HL-60 (cell line): Measurements from ENCODE around the gene SRSF8.
"Not testable (repeated sequence)": the region's sequence is repeated elsewhere in the genome, so short reads cannot be mapped to it uniquely, and the experiment has no call there.

ENCODE experiments used
- DNase-seq, 2 experiments: peaks; one replicate each; pipeline ENCODE4 v3.0.0-alpha.2; 2010 to 2020; ENCODE audit warnings: low read depth in 1 of 2, low spot score in 1 of 2
- H3K27ac ChIP-seq: fragments of 250-450 bp; sonication (Bioruptor Pico); replicated peaks from 2 replicates; pipeline ENCODE4 v1.5.1; 2020; ENCODE audit warnings: mild to moderate bottlenecking, moderate library complexity
- H3K27me3 ChIP-seq: fragments of 250-450 bp; sonication (Bioruptor Pico); 2 replicates; pipeline ENCODE4 v1.5.1; 2021; ENCODE audit warnings: mild to moderate bottlenecking, moderate library complexity; ENCODE audit not compliant: insufficient read depth, poor library complexity, severe bottlenecking
- H3K4me3 ChIP-seq: replicated peaks from 2 replicates; pipeline ENCODE4 v1.5.1; 2011; ENCODE audit warnings: mild to moderate bottlenecking, control low read depth, low read length; ENCODE audit not compliant: insufficient read depth
- GABPA ChIP-seq: IDR thresholded peaks from 2 replicates; pipeline ENCODE4 v1.6.1; 2012; ENCODE audit warnings: low read depth
- POLR2AphosphoS5 ChIP-seq: IDR thresholded peaks from 2 replicates; pipeline ENCODE4 v1.6.1; 2012; ENCODE audit warnings: low read depth
- SPI1 ChIP-seq: IDR thresholded peaks from 2 replicates; pipeline ENCODE4 v1.6.1; 2012; ENCODE audit warnings: low read depth, mild to moderate bottlenecking, borderline replicate concordance
- TF ChIP-seq, protein P1 (sequence below): IDR thresholded peaks from 2 replicates; pipeline ENCODE4 v1.6.1; 2012; ENCODE audit warnings: low read depth; ENCODE audit not compliant: insufficient replicate concordance
- TF ChIP-seq, protein P2 (sequence below): IDR thresholded peaks from one replicate; pipeline ENCODE4 v1.5.1; 2011; ENCODE audit warnings: low read length, control low read depth, inconsistent platforms; ENCODE audit not compliant: insufficient read depth

The SRSF8 gene

DNA sequence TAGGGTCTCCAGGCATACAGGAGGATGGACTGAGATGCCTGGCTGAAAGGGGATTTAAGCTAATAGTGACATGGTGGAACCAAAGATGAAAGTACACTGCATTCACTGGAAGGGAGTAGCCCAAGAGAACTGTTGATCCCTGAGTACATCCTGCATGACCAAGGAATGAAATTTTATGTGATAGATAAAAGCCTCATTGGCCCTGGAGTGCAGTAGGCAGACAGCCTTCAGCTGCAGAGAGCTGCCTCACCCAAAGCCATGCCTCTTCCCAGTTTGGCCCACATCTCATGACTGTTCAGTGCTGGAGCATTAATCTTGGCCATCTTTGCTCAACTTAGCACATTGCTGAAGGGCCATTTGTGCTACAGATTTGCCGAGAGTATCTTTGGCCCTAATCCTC lies 33.7 kb upstream of the SRSF8 start:
- no peak for TF ChIP-seq POLR2AphosphoS5
- TF ChIP-seq, protein P1, sequence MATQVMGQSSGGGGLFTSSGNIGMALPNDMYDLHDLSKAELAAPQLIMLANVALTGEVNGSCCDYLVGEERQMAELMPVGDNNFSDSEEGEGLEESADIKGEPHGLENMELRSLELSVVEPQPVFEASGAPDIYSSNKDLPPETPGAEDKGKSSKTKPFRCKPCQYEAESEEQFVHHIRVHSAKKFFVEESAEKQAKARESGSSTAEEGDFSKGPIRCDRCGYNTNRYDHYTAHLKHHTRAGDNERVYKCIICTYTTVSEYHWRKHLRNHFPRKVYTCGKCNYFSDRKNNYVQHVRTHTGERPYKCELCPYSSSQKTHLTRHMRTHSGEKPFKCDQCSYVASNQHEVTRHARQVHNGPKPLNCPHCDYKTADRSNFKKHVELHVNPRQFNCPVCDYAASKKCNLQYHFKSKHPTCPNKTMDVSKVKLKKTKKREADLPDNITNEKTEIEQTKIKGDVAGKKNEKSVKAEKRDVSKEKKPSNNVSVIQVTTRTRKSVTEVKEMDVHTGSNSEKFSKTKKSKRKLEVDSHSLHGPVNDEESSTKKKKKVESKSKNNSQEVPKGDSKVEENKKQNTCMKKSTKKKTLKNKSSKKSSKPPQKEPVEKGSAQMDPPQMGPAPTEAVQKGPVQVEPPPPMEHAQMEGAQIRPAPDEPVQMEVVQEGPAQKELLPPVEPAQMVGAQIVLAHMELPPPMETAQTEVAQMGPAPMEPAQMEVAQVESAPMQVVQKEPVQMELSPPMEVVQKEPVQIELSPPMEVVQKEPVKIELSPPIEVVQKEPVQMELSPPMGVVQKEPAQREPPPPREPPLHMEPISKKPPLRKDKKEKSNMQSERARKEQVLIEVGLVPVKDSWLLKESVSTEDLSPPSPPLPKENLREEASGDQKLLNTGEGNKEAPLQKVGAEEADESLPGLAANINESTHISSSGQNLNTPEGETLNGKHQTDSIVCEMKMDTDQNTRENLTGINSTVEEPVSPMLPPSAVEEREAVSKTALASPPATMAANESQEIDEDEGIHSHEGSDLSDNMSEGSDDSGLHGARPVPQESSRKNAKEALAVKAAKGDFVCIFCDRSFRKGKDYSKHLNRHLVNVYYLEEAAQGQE = no peak
- TF ChIP-seq GABPA = no peak
- no peak for TF ChIP-seq SPI1
- TF ChIP-seq, protein P2, sequence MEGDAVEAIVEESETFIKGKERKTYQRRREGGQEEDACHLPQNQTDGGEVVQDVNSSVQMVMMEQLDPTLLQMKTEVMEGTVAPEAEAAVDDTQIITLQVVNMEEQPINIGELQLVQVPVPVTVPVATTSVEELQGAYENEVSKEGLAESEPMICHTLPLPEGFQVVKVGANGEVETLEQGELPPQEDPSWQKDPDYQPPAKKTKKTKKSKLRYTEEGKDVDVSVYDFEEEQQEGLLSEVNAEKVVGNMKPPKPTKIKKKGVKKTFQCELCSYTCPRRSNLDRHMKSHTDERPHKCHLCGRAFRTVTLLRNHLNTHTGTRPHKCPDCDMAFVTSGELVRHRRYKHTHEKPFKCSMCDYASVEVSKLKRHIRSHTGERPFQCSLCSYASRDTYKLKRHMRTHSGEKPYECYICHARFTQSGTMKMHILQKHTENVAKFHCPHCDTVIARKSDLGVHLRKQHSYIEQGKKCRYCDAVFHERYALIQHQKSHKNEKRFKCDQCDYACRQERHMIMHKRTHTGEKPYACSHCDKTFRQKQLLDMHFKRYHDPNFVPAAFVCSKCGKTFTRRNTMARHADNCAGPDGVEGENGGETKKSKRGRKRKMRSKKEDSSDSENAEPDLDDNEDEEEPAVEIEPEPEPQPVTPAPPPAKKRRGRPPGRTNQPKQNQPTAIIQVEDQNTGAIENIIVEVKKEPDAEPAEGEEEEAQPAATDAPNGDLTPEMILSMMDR = no peak
- DNase-seq = no peak
- Histone ChIP-seq H3K27ac (no peak overlapping the region), H3K4me3 (no peak overlapping the region), H3K27me3 (peaks cover 7% of the 10 kb centered on the region)

DNA sequence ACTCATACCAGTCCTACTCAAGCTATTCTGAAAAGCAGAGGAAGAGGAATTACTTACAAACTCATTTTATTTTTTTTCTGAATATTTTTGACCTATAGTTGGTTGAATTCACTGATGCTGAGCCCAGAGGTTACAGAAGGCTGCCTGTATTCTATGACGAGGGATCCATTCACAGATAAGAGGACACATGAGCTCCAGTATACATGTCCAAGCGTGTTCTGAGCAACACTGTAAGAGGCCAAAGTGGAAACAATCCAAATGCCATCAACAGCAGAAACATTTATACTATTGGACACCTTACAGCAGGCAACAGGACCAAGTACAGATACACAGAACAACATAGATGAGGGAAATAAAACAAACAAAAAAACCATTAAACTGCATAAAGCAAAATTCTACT lies 31.4 kb upstream of the SRSF8 start:
- Histone ChIP-seq H3K27me3 (peaks cover 7% of the 10 kb centered on the region), H3K4me3 (no peak overlapping the region), H3K27ac (no peak overlapping the region)
- no peak for DNase-seq
- TF ChIP-seq GABPA (no peak), POLR2AphosphoS5 (no peak), SPI1 (no peak)
- TF ChIP-seq, protein P1 = no peak
- TF ChIP-seq, protein P2 = no peak

DNA sequence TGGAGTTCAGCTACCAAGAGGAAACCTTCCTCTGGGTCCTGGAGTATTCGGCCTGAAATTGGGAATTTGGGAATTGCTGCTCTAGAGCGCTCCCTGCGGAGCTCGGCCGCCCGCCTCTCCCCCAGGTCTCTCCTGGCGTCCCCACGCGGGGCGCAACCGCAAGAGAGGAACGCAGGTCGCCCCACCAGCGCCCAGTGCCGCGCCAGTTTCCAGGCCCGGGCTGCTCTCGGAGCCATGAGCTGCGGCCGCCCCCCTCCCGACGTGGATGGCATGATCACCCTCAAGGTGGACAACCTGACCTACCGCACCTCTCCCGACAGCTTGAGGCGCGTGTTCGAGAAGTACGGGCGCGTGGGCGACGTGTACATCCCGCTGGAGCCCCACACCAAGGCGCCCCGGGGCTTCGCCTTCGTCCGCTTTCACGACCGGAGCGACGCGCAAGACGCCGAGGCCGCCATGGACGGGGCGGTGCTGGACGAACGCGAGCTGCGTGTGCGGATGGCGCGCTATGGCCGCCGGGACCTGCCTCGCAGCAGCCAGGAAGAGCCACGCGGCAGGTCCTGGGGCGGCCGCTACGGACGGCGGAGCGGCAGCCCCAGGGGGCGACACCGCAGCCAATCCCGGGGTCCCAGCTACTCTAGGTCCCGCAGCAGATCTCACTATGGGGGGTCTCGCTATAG lies 29.2 kb upstream of the SRSF8 start:
- not testable (repeated sequence) for H3K27me3 ChIP-seq, DNase-seq, H3K4me3 ChIP-seq, H3K27ac ChIP-seq

DNA sequence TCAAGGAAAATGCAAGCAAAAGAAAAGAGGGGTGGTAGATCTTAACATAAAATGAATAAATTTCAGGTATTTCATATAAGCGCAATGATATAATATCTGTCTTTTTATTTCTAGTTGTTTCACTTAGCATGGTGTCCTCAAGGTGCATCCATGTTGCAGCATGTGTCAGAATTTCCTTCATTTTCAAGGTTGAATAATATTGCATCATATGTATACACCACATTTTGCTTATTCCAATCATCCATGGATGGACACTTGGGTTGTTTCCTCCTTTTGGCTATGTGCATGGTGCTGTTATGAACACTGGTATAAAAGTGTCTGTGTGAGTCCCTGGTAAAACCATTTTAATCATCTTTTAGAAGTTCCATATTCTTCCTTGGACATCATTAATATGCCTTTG lies 24.5 kb upstream of the SRSF8 start:
- peaks cover 6% of the 10 kb centered on the region for H3K27me3 ChIP-seq
- no peak overlapping the region for H3K4me3 ChIP-seq
- DNase-seq = no peak
- H3K27ac ChIP-seq = no peak overlapping the region
- TF ChIP-seq, protein P1 = no peak
- TF ChIP-seq SPI1 (no peak), GABPA (no peak), POLR2AphosphoS5 (no peak)
- TF ChIP-seq, protein P2 = no peak
